ENCODE results near the gene PTGDS.
A peak's percentile ranks its signal among the peaks of the same experiment; 100 is the strongest.

The PTGDS gene

DNA sequence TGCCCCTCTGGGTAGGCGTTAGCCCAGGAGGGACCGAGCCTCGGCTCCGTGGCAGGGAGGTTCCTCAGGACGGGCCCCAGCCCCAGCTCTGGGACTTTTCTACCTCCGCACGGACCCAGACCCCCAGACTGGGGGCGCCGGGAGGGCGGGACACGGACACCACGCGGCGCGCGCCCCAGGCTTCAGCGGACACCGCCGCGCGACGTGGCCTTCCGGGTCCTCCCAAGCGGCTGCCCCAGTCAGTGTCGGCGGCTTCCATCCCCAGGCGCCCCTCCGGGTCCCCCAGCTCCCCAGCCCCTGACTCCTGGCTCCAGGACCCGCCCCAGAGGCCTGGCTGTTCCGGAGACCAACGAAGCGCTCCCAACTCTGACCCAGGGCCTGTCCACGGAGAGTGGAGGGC lies 8.5 kb downstream of the PTGDS start:
- DNase-seq (ENCODE audit: extremely low spot score), result no peak
- TF ChIP-seq, protein P1, sequence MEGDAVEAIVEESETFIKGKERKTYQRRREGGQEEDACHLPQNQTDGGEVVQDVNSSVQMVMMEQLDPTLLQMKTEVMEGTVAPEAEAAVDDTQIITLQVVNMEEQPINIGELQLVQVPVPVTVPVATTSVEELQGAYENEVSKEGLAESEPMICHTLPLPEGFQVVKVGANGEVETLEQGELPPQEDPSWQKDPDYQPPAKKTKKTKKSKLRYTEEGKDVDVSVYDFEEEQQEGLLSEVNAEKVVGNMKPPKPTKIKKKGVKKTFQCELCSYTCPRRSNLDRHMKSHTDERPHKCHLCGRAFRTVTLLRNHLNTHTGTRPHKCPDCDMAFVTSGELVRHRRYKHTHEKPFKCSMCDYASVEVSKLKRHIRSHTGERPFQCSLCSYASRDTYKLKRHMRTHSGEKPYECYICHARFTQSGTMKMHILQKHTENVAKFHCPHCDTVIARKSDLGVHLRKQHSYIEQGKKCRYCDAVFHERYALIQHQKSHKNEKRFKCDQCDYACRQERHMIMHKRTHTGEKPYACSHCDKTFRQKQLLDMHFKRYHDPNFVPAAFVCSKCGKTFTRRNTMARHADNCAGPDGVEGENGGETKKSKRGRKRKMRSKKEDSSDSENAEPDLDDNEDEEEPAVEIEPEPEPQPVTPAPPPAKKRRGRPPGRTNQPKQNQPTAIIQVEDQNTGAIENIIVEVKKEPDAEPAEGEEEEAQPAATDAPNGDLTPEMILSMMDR (IDR thresholded peaks at IDR 0.05; ENCODE audit: control extremely low read depth, extremely low read depth, low read depth, missing control alignments), result no peak
- CTCF ChIA-PET, result interaction anchor here (1.2 to 1.3 kb wide), 2 partner anchors 43 to 50 kb away, joined by 3 to 5 read pairs; no protein-coding TSS in a partner anchor
- POLR2A ChIA-PET, result no interaction called here

DNA sequence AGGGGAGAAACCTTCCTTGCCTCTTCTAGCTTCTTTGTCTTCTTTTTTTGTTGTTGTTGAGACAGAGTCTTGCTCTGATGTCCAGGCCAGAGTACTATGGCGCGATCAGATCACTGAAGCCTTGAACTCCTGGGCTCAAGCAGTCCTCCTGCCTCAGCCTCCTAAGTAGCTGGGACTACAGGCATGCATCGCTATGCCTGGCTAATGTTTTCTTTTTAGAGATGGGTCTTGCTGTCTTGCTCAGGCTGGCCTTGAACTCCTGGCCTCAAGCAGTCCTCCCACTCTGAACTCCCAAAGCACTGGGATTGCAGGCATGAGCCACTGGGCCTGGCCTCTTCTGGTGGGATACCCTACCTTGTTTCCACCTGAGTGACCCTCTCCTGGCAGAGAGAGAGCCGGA lies 11.6 kb downstream of the PTGDS start:
- DNase-seq (ENCODE audit: extremely low spot score), result no peak
- POLR2A ChIA-PET, result no interaction called here
- CTCF ChIA-PET, result interaction anchor here (1.2 to 2.4 kb wide), 7 partner anchors 11 to 75 kb away, joined by 3 to 9 read pairs (median 6); partner anchors contain the start of gene NPDC1
- TF ChIP-seq, protein P1 (IDR thresholded peaks at IDR 0.05; ENCODE audit: control extremely low read depth, extremely low read depth, low read depth, missing control alignments), result no peak

DNA sequence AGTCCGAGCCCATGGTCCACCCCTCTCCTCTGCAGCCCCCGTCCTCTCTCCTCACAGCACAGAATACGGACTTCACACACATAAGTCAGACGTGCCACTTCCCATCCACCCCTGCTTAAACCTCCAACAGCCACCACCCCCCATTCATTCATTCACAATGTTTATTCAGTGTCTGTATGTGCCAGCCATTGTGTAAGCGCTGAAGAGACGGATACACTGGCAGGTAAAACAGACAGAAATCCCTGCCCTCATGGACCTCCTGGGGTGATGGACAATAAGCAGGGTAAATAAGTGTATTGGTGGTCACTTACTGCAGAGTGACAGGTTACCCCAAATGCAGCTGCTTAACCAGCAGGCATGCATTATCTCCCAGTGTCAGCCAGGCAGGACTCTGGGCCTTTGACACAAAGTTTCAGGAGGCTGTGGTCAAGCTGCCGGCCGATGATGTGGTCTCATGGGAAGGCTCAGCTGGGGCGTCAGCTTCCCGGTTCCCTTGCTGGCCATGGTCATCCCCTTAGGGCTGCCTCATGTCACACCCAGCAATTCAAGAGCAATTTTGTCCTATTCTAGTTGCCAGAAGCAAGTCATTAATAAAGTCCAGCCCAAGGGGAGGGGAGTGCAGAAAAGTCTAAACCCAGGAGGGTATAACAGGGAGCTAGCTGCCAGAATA lies 13.1 kb downstream of the PTGDS start:
- POLR2A ChIA-PET, result no interaction called here
- DNase-seq (ENCODE audit: extremely low spot score), result no peak
- CTCF ChIA-PET, result interaction anchor here (1.0 to 3.5 kb wide), 3 partner anchors 39 to 56 kb away, joined by 3 to 16 read pairs (median 7); partner anchors contain the start of gene NPDC1
- TF ChIP-seq, protein P1 (IDR thresholded peaks at IDR 0.05; ENCODE audit: control extremely low read depth, extremely low read depth, low read depth, missing control alignments), result no peak

DNA sequence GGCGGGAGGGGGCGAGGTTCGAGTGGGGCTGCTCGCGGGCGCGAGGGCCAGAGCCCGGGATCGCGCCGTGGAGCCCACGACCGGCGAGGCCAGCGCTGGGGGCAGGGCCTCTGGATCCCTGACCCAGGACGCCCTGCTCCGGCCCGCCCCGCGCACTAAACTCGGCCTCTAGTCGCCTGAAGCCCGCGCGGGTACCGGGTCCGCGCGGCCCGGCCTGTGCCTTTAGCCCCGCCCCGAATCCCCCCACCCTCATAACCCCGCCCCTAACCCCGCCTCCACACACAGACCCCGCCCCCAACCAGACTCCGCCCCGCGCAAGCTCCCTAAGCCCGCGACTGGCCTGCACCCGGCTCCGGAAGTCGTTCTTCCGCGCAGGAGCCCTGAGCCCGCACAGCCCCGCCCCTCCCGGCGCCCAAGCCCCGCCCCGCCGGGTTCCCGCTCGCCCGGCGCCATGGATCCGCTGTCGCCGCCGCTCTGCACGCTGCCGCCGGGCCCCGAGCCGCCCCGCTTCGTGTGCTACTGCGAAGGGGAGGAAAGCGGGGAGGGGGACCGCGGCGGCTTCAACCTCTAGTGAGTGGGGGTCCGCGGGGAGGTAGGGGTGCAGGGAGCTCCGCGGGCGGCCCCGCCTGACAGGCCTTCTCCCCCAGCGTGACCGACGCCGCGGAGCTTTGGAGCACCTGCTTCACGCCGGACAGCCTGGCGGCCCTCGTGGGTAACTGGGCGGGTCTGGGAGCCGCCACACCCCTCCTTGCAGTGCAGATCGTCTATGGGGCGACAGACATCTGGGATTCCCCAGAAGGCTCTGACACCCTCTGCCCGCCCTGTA lies 14.9 kb downstream of the PTGDS start, which contains the start of gene PAXX:
PAXX (plus strand) TSS at position 430 of the 826 bp plus-strand sequence; CDS start at position 452, 22 bp downstream.
- ChIA-PET CTCF (interaction anchor here (1.0 to 3.5 kb wide), 9 partner anchors 10 to 244 kb away, joined by 3 to 18 read pairs (median 4); partner anchors contain the start of genes ABCA2, AJM1 and NPDC1), POLR2A (interaction anchor here (0.6 to 1.0 kb wide), 5 partner anchors 9 to 642 kb away, joined by 3 to 5 read pairs (median 4); no protein-coding TSS in a partner anchor)
- DNase-seq (ENCODE audit: extremely low spot score), result peak; percentile 99
- TF ChIP-seq, protein P1 (IDR thresholded peaks at IDR 0.05; ENCODE audit: control extremely low read depth, extremely low read depth, low read depth, missing control alignments), result no peak

DNA sequence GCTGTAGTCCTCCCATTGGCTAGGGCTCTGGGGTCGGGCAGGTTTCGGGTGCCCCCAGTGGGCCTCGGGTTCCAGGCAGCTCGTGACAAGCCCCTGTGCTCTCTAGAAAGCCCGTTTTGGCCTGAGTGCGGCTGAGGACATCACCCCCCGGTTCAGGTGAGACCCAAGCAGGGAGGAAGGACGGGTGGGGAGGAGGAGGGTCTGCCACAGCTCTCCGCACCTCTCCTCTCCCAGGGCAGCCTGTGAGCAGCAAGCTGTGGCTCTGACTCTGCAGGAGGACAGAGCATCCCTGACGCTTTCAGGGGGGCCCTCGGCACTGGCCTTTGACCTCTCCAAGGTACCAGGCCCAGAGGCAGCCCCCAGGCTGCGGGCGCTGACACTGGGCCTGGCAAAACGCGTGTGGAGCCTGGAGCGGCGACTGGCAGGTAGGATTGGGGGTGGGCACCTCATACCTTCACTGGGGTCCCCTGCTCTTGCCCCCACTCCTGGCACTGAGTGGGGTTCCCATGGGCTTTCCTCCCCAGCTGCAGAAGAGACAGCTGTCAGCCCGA lies 15.6 kb downstream of the PTGDS start:
- ChIA-PET POLR2A (interaction anchor here (0.6 to 1.1 kb wide), 3 partner anchors 8 to 249 kb away, joined by 3 to 4 read pairs (median 3); no protein-coding TSS in a partner anchor), CTCF (interaction anchor here (0.9 to 3.5 kb wide), 11 partner anchors 11 to 244 kb away, joined by 3 to 18 read pairs (median 3); partner anchors contain the start of genes ABCA2, AJM1 and NPDC1)
- no peak for DNase-seq (ENCODE audit: extremely low spot score)
- TF ChIP-seq, protein P1 (IDR thresholded peaks at IDR 0.05; ENCODE audit: control extremely low read depth, extremely low read depth, low read depth, missing control alignments), result no peak

All from GM10248 (cell line).